NCI-H345 treated with DMSO at 0.1 percent for 48 hours (cell line): ENCODE measurements around the gene ADARB2.

ENCODE experiments used
- DNase-seq: peaks from one replicate; lab custom pipeline; 2025; ENCODE audit not compliant: unreplicated experiment; lab: John Stamatoyannopoulos, UW

The ADARB2 gene

GRCh38 chr10:1736144-1736971 lies 967 bp downstream of the ADARB2 start:
- DNase-seq: no peak

- DNase-seq: no peak
These were observed 1.8 kb downstream of the ADARB2 start for GRCh38 chr10:1735562-1735961.

GRCh38 chr10:1734288-1734687 lies 3.0 kb downstream of the ADARB2 start:
- no peak for DNase-seq

GRCh38 chr10:1733720-1734119 lies 3.6 kb downstream of the ADARB2 start:
- no peak for DNase-seq

GRCh38 chr10:1732564-1732996 lies 4.7 kb downstream of the ADARB2 start:
- DNase-seq: no peak

DNA sequence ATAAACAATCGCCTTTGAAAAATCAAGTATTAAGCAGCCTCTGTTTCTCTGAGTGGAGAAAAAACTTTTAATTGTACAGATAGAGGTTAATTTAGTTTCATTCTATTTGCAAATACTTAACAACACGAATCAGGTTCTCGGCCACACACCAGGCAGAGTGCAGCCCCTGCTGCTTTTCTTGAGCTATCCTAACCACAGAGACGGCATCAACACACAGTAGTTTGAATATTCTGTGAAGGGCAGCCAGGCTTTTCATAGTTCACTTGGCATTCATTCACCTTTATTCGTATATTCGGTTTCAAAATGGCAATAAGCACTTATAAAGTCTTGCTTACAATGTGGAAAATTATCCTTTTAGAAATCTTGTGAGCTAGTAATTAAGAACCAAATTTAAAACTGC lies 5.7 kb downstream of the ADARB2 start:
- no peak for DNase-seq

GRCh38 chr10:1729751-1730150 lies 7.6 kb downstream of the ADARB2 start:
- DNase-seq: no peak

DNA sequence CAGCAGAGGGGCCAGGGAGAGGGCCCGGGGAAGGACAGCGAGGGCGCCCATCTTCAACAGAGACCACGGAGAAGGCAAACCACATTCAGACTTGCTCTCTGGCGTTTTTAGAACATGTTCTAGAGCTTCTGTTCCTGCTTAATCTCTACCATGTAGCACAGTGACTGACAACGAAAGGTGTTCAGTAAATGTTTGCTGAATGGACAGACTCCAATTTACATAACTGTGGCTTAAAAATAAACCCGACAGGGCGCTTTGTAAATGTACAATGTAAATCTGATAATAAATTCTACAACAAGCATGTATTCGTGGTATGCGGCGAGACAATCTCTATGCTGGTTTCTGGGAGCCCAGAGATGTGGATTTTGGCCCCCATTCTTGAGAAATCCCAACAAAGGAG lies 10.5 kb downstream of the ADARB2 start:
- DNase-seq: no peak

DNA sequence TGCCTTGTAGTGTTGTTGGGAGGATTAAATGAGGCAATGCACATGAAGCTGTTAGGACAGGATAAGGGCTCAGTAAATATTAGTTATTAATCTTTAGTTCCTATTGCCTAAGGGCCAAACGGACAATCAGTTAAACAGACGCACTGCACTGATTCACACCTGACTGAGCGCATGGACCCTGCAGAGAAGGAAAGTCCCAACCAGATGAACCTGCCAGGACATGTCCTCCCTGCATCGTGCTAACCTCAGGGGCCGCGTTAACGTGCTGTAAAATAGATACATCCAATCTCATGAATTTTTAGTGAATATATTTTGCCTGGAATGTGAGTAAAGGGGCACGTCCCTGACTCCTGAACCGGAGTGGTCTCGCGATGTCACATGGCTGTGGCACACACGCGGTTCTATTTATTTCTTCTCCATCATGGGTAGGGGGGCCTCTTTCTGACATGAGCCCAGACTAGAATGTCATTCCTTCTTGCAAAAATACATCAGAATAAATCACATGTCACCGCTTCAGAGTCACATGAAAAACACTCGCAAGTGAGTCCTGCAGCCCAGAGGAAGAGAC lies 12.3 kb downstream of the ADARB2 start:
- DNase-seq: no peak

- DNase-seq: no peak
These were observed 20.5 kb downstream of the ADARB2 start for GRCh38 chr10:1716839-1717238.

DNA sequence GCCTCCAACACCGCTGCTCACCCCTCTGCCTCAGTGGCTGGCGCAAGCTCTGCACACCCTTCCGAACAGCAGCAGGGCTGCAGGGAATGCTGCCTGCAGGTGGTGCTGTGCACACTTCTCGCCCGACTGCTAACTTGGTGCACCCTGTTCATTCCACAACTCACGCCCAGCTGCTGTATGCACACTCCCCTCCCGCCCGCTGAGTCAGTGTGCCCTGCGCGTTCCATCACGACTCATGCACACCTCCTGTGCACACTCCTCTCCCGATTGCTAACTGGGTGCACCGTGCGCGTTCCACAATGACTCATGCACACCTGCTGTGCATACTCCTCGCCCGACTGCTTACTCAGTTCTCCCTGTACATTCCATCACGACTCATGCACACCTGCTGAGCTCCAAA lies 21.5 kb downstream of the ADARB2 start:
- DNase-seq: no peak

GRCh38 chr10:1712944-1713671 lies 24.2 kb downstream of the ADARB2 start:
- DNase-seq: no peak

GRCh38 chr10:1712314-1712713 lies 25.0 kb downstream of the ADARB2 start:
- DNase-seq: no peak

- DNase-seq: no peak
These were observed 28.2 kb downstream of the ADARB2 start for GRCh38 chr10:1709161-1709560.

- no peak for DNase-seq
These were observed 28.6 kb downstream of the ADARB2 start for GRCh38 chr10:1708746-1709145.

DNA sequence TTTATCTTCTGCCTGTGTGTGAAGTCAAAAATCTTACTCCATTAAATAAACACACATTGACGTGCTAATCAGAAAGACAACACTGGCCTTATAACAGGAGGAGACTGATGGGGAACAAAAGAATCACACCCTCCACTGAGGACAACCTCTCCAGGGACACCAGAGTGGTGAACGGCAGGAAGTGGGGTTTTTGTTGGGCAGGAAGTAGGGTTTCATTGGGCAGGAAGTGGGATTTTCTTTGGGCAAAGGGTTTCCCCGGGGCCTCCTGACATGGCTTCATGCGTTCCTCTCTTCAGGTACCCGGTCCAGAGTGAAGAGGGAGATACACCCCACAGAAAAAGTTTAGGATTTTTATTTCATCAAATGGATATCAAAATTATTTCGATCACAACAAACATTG lies 30.6 kb downstream of the ADARB2 start:
- DNase-seq: no peak

DNA sequence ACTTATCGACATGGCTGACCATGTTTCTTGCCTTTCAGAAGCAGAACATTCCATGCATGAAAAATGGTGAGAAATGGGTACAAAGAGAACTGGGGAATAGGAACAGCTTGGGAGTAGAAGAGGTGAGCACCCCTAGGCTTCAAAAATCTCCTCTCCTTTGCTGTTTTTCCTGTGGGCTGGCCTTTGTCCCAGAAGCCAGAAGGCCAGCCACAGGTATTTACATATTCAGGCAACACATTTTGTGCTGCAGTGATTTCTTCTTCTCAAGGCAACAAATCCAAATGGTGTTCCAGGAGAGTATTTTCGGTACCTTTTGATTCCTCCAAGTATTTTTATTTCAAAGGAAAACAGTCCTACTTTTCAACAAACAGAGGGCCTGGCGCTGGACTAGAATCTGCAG lies 31.1 kb downstream of the ADARB2 start:
- no peak for DNase-seq

GRCh38 chr10:1698185-1698584 lies 39.1 kb downstream of the ADARB2 start:
- DNase-seq: no peak

DNA sequence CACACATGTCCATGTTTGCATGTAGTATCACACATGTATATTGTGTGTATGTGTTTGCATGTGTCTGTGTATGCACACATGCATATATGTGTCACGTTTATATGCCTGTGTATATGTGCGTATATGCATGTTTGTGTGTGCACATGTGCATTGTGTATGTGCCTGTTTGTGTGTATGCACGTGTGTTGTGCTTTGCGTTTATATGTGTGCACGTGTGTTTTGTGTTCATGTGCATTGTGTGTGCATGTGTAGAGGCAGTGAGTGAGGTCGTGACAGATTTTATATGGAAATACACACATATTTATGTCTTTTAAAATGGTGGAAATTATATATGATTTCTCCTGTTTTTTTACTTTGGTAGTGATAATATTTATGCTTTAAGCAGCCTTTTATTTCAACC lies 41.2 kb downstream of the ADARB2 start:
- DNase-seq: no peak

DNA sequence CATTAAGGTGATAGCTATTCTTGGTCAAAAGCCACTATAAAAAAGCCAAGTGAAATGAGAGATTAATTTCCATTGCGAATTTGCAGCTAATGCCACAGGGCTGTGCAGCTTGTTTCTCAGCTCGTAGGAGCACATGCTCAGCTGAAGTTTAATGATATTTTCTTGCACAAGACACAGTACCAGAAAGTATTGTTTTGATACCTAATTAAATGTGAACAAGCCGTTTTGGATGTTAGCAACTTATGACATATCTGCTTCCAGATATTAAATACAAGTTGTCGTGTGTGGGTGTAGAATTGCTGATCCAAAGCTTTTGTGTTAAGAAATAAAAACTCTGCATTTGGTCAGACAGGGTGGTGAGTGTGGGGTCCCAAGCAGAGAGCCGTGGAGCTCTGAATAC lies 47.2 kb downstream of the ADARB2 start:
- no peak for DNase-seq

- DNase-seq: no peak
These were observed 48.8 kb downstream of the ADARB2 start for GRCh38 chr10:1688531-1688930.

DNA sequence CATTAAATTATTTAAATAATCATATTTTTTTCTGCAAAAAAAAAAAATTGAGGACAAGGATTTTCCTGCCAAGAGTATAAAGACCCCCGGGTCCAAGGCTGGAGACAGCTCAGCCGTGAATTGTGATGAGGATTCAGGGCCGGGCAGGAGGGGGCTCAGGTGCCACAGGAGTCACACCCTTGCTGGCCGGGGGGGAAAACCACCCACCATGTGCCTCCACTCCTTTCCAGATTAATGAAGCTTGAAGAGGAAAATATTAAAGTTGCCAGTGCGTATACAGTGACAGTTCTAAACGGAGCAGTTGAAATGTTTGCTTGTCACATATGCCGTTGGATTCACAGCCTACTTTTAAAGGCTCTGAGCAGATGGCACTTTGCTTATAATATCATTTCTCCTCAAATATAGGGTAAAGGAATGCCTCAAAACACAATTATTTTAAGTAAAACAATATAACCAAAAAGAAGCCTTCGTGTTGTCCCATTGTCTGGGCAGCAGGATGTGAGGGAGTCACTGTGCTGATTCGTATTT lies 49.6 kb downstream of the ADARB2 start:
- no peak for DNase-seq
